HepG2 (cell line): ENCODE measurements around the gene SBK3. TPM values are rescaled to one million over a fixed set of nuclear protein-coding genes. Genes with fewer than 3 reads are reported as not detected.

Experiments
- ATAC-seq: fragments of 200-7000 bp; cut with Tn5 transposase; 3 replicates; pipeline ENCODE4 v1.9.1; 2020; ENCODE audit warnings: mild to moderate bottlenecking, moderate library complexity
- BruUV-seq: library from RNA; stranded (reverse); fragments of 400-500 nt; replicated peaks from 2 replicates; lab custom pipeline; 2021; lab: Mats Ljungman, UMichigan
- CTCF ChIA-PET: fragments of 300-600 bp; formaldehyde crosslinking; extraction: SDS; loops from one replicate; lab custom pipeline; 2021; ENCODE audit warnings: low total read pairs, inconsistent platforms, low intra/inter-chr PET ratio; lab: Yijun Ruan, JAX
- POLR2A ChIA-PET: fragments of 350-600 bp; sonication (Branson Sonifier 250); formaldehyde crosslinking; loops from one replicate; lab custom pipeline; 2020; ENCODE audit warnings: antibody characterized with exemption, inconsistent platforms; lab: Yijun Ruan, JAX
- DNase-seq: peaks from one replicate; pipeline ENCODE4 v3.0.0-alpha.2; 2015; ENCODE audit warnings: low spot score
- FAIRE-seq: peaks from 3 replicates; lab custom pipeline; 2011; peaks lifted over from hg19 to GRCh38; lab: Jason Lieb, UNC
- H2AFZ ChIP-seq: one replicate; pipeline ENCODE4 v1.6.1; 2011; ENCODE audit warnings: low read length, inconsistent platforms
- H3K27ac ChIP-seq: fragments of 300-600 bp; 3 replicates; pipeline ENCODE4 v1.8.0; 2011; ENCODE audit warnings: mixed run types, mild to moderate bottlenecking, mixed read lengths, low read length, inconsistent platforms; ENCODE audit not compliant: insufficient read depth; ENCODE audit errors: extremely low read length
- H3K27me3 ChIP-seq, 2 experiments: fragments of 200-600 bp in 1 of 2; 2 replicates in 1 of 2; 3 replicates in 1 of 2; pipeline versions ENCODE4 v1.6.0 to v1.8.0; 2011; ENCODE audit warnings: low read length in 2 of 2, mild to moderate bottlenecking in 2 of 2, moderate library complexity in 2 of 2, inconsistent platforms in 1 of 2; ENCODE audit not compliant: insufficient read depth in 2 of 2, control insufficient read depth in 1 of 2
- H3K36me3 ChIP-seq, 2 experiments: fragments of 200-600 bp in 1 of 2; replicated peaks in 1 of 2; 2 replicates in 1 of 2; 3 replicates in 1 of 2; pipeline versions ENCODE4 v1.5.1 to v1.8.0; 2011; ENCODE audit warnings: low read length in 2 of 2, inconsistent platforms in 1 of 2; ENCODE audit not compliant: insufficient read depth in 2 of 2, control insufficient read depth in 1 of 2
- H3K4me1 ChIP-seq: 2 replicates; pipeline ENCODE4 v1.5.1; 2012; ENCODE audit warnings: low read length, inconsistent platforms; ENCODE audit not compliant: insufficient read depth
- H3K4me2 ChIP-seq: 2 replicates; pipeline ENCODE4 v1.6.0; 2011; ENCODE audit warnings: low read depth, low read length, inconsistent platforms
- H3K4me3 ChIP-seq, 3 experiments: fragments of 200-600 bp in 1 of 3; sonication (generic), shearing (Covaris generic) in 1 of 3; replicated peaks in 1 of 3; 2 replicates each; pipeline ENCODE4 v1.5.1; 2011 to 2016; ENCODE audit warnings: low read length in 3 of 3, inconsistent platforms in 2 of 3, low read depth in 2 of 3, mild to moderate bottlenecking in 2 of 3, control low read depth in 1 of 3, mixed read lengths in 1 of 3; ENCODE audit not compliant: insufficient read depth in 1 of 3
- H3K79me2 ChIP-seq: one replicate; pipeline ENCODE4 v1.6.1; 2011; ENCODE audit warnings: low read length, inconsistent platforms; ENCODE audit not compliant: insufficient read depth
- H3K9ac ChIP-seq: 2 replicates; pipeline ENCODE4 v1.6.0; 2011; ENCODE audit warnings: mild to moderate bottlenecking, low read depth, low read length, inconsistent platforms; ENCODE audit not compliant: insufficient read depth
- H3K9me3 ChIP-seq: 2 replicates; pipeline ENCODE4 v1.5.1; 2012; ENCODE audit warnings: mild to moderate bottlenecking, low read length
- H4K20me1 ChIP-seq: 2 replicates; pipeline ENCODE4 v1.6.0; 2011; ENCODE audit warnings: inconsistent platforms, mild to moderate bottlenecking, low read length, moderate library complexity; ENCODE audit not compliant: insufficient read depth
- ATM ChIP-seq: fragments of 450-650 bp; IDR thresholded peaks from 2 replicates; pipeline ENCODE4 v1.7.1; 2017; ENCODE audit warnings: mild to moderate bottlenecking, borderline replicate concordance
- HDAC2 ChIP-seq: sonication (generic); formaldehyde crosslinking; IDR thresholded peaks from 2 replicates; pipeline ENCODE4 v1.4.0; 2020; ENCODE audit warnings: missing genetic modification reagents
- NCOA2 ChIP-seq: sonication (generic); formaldehyde crosslinking; IDR thresholded peaks from 2 replicates; pipeline ENCODE4 v1.8.0; 2022; ENCODE audit warnings: inconsistent platforms
- NKX3-1 ChIP-seq: sonication (generic); formaldehyde crosslinking; IDR thresholded peaks from 2 replicates; pipeline ENCODE4 v1.5.0; 2020; ENCODE audit warnings: missing genetic modification reagents
- SKIL ChIP-seq: sonication (generic); formaldehyde crosslinking; IDR thresholded peaks from 2 replicates; pipeline ENCODE4 v1.8.0; 2022; ENCODE audit warnings: missing genetic modification reagents, mild to moderate bottlenecking, moderate library complexity, borderline replicate concordance
- ZNF317 ChIP-seq: sonication (generic); formaldehyde crosslinking; IDR thresholded peaks from 2 replicates; pipeline ENCODE4 v1.5.0; 2020; ENCODE audit warnings: mild to moderate bottlenecking, missing genetic modification reagents
- ZNF577 ChIP-seq: sonication (generic); formaldehyde crosslinking; IDR thresholded peaks from 2 replicates; pipeline ENCODE4 v1.4.0; 2020; ENCODE audit warnings: mild to moderate bottlenecking, low read depth, missing genetic modification reagents, borderline replicate concordance
- ZNF768 ChIP-seq: sonication (generic); formaldehyde crosslinking; IDR thresholded peaks from 2 replicates; pipeline ENCODE4 v1.4.0; 2020; ENCODE audit warnings: missing genetic modification reagents
- WGBS: methylation state at CpG from one replicate; pipeline ENCODE4 v1.1.6; 2017; ENCODE audit warnings: low lambda C conversion rate; 5-methylcytosine and 5-hydroxymethylcytosine counted together
- in situ Hi-C: cut with HindIII; loops from 2 replicates; pipeline ENCODE4 v1.10.0; 2017; ENCODE audit warnings: low pct_unique_long_range_greater_than_20kb; ENCODE audit not compliant: extremely low pct_ligation_motif_present
- intact Hi-C: fragments of 100-400 bp; cut with micrococcal nuclease; formaldehyde crosslinking; loops from one replicate; pipeline ENCODE4 v1.10.0; 2022; ENCODE audit not compliant: unreplicated experiment
- polyA plus RNA-seq, 8 experiments: library from polyadenylated mRNA; depleted of rRNA in 3 of 8; stranded (reverse) in 7 of 8; unstranded in 1 of 8; fragments of >200 nt; fragmentation: Illumina TruSeq in 4 of 8; extraction: Trizol in 4 of 8; gene quantifications; 2 replicates each; pipeline versions ENCODE4 v1.2.1 to v1.2.3, GENCODE V29; 2011 to 2016; ENCODE audit warnings: low read depth in 4 of 8, missing spikeins in 1 of 8, mixed read lengths in 1 of 8; ENCODE audit not compliant: insufficient read depth in 1 of 8
- total RNA-seq, 5 experiments: library from RNA; depleted of rRNA; stranded (reverse); fragments of >200 nt; fragmentation: Illumina TruSeq; extraction: Trizol; gene quantifications; 2 replicates each; pipeline ENCODE4 v1.2.3, GENCODE V29; 2016; ENCODE audit warnings: low read depth in 1 of 5
- TF ChIP-seq, protein P1 (sequence below): sonication (generic); formaldehyde crosslinking; IDR thresholded peaks from 2 replicates; pipeline ENCODE4 v1.5.0; 2020; ENCODE audit warnings: missing genetic modification reagents
- TF ChIP-seq, protein P2 (sequence below): sonication (generic); formaldehyde crosslinking; IDR thresholded peaks from 2 replicates; pipeline ENCODE4 v1.4.0; 2020; ENCODE audit warnings: missing genetic modification reagents
- TF ChIP-seq, protein P3 (sequence below): sonication (generic); formaldehyde crosslinking; IDR thresholded peaks from 2 replicates; pipeline ENCODE4 v1.4.0; 2020; ENCODE audit warnings: missing genetic modification reagents, mild to moderate bottlenecking, borderline replicate concordance

SBK3 gene
- total and polyA plus RNA-seq, 2 of the 13 experiments (the other 11 are each of a cell fraction or from before 2014, with no cell fraction given) = 0.66 to 0.77 TPM

- no peaks in the 10 kb centered on the region for H4K20me1 ChIP-seq
- no peak overlapping the region for H3K4me3 ChIP-seq
- no peak overlapping the region for H3K9ac ChIP-seq
- H2AFZ ChIP-seq = no peak overlapping the region
- H3K27ac ChIP-seq = no peak overlapping the region
- no peaks in the 10 kb centered on the region; a peak in 1 of 5 replicates for H3K27me3 ChIP-seq
- peaks cover 49% of the 10 kb centered on the region for H3K4me1 ChIP-seq
- FAIRE-seq (no peak), ATAC-seq (no peak), DNase-seq (no peak)
- H3K36me3 ChIP-seq = no peaks in the 10 kb centered on the region
- no TSS peak for BruUV-seq
- ChIA-PET CTCF (no interaction called here), POLR2A (interaction anchor here (0.7 to 1.2 kb wide), 2 partner anchors 9 to 426 kb away, joined by 3 to 6 read pairs; no protein-coding TSS in a partner anchor)
- H3K4me2 ChIP-seq = no peak overlapping the region; the same call in 1 of the 2 replicates
- no peak for TF ChIP-seq NCOA2 (CRISPR knock-in tag)
- TF ChIP-seq ZNF577 = no peak
- TF ChIP-seq ZNF768 (CRISPR knock-in tag) = peak; percentile 77; the same call in 1 of the 2 replicates
- TF ChIP-seq, protein P1, sequence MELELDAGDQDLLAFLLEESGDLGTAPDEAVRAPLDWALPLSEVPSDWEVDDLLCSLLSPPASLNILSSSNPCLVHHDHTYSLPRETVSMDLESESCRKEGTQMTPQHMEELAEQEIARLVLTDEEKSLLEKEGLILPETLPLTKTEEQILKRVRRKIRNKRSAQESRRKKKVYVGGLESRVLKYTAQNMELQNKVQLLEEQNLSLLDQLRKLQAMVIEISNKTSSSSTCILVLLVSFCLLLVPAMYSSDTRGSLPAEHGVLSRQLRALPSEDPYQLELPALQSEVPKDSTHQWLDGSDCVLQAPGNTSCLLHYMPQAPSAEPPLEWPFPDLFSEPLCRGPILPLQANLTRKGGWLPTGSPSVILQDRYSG = no peak
- TF ChIP-seq, protein P2, sequence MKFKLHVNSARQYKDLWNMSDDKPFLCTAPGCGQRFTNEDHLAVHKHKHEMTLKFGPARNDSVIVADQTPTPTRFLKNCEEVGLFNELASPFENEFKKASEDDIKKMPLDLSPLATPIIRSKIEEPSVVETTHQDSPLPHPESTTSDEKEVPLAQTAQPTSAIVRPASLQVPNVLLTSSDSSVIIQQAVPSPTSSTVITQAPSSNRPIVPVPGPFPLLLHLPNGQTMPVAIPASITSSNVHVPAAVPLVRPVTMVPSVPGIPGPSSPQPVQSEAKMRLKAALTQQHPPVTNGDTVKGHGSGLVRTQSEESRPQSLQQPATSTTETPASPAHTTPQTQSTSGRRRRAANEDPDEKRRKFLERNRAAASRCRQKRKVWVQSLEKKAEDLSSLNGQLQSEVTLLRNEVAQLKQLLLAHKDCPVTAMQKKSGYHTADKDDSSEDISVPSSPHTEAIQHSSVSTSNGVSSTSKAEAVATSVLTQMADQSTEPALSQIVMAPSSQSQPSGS (CRISPR knock-in tag) = no peak
- H3K79me2 ChIP-seq = no peaks in the 10 kb centered on the region
- WGBS = 59% methylated on average over 5 of the region's 15 CpGs
- H3K9me3 ChIP-seq = no peaks in the 10 kb centered on the region
- intact Hi-C loops (no loop called here), in situ Hi-C loops (no loop called here)
Measured at GRCh38 chr19:55544014-55544413, 1.3 kb downstream of the SBK3 start.

DNA sequence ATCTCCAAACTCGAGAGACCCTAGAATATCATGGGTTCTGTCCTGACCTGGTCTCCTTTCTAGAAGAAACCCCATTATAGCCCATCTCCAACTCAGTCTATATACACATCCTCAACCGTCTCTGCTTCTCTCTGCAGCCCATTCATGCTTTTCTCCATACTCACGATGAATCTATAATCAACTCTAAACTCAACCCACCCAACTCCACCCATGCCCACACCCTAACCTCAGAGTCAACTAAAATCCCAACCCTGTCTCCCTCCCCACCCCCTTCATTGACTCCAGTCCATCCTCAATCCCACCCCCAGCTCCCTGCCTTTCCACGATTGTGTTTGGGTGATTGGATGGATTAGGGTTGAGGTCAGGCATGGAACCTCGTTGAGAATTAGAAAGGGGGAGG lies 1.8 kb downstream of the SBK3 start:
- H3K27me3 ChIP-seq = no peaks in the 10 kb centered on the region; a peak in 1 of 5 replicates
- no peaks in the 10 kb centered on the region for H3K36me3 ChIP-seq
- in situ Hi-C loops = no loop called here
- H4K20me1 ChIP-seq = no peaks in the 10 kb centered on the region
- intact Hi-C loops = no loop called here
- ChIA-PET CTCF (no interaction called here), POLR2A (interaction anchor here (0.7 kb wide), 1 partner anchor 426 kb away, joined by 3 read pairs; no protein-coding TSS in a partner anchor)
- WGBS = 22% methylated on average over 5 of the region's 5 CpGs
- no peak overlapping the region for H3K27ac ChIP-seq
- H3K4me2 ChIP-seq = no peak overlapping the region; the same call in 1 of the 2 replicates
- H2AFZ ChIP-seq = no peak overlapping the region
- H3K4me1 ChIP-seq = peaks cover 45% of the 10 kb centered on the region
- no TSS peak for BruUV-seq
- FAIRE-seq (no peak), ATAC-seq (no peak), DNase-seq (no peak)
- no peaks in the 10 kb centered on the region for H3K9me3 ChIP-seq
- H3K79me2 ChIP-seq = no peaks in the 10 kb centered on the region
- H3K9ac ChIP-seq = no peak overlapping the region
- no peak overlapping the region for H3K4me3 ChIP-seq
- TF ChIP-seq NKX3-1 (CRISPR knock-in tag) (no peak), SKIL (CRISPR knock-in tag) (no peak), HDAC2 (no peak), ZNF317 (CRISPR knock-in tag) (no peak), ATM (no peak)
- TF ChIP-seq, protein P3, sequence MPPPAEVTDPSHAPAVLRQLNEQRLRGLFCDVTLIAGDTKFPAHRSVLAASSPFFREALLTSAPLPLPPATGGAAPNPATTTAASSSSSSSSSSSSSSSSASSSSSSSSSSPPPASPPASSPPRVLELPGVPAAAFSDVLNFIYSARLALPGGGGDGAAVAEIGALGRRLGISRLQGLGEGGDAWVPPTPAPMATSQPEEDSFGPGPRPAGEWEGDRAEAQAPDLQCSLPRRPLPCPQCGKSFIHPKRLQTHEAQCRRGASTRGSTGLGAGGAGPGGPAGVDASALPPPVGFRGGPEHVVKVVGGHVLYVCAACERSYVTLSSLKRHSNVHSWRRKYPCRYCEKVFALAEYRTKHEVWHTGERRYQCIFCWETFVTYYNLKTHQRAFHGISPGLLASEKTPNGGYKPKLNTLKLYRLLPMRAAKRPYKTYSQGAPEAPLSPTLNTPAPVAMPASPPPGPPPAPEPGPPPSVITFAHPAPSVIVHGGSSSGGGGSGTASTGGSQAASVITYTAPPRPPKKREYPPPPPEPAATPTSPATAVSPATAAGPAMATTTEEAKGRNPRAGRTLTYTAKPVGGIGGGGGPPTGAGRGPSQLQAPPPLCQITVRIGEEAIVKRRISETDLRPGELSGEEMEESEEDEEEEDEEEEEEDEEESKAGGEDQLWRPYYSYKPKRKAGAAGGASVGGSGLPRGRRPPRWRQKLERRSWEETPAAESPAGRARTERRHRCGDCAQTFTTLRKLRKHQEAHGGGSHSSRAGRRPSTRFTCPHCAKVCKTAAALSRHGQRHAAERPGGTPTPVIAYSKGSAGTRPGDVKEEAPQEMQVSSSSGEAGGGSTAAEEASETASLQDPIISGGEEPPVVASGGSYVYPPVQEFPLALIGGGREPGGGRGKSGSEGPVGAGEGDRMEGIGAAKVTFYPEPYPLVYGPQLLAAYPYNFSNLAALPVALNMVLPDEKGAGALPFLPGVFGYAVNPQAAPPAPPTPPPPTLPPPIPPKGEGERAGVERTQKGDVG (CRISPR knock-in tag) = no peak
